Transverse colon (tissue), 4 donors: Measurements from ENCODE around the gene CLEC4A.
"Not testable (repeated sequence)": the region's sequence is repeated elsewhere in the genome, so short reads cannot be mapped to it uniquely, and the experiment has no call there.

Source experiments
- EP300 ChIP-seq: sonication (generic); formaldehyde crosslinking; IDR thresholded peaks from one replicate; pipeline ENCODE4 v1.6.1; 2017; ENCODE audit warnings: antibody characterized with exemption, low read depth
- POLR2A ChIP-seq: fragments of 450-650 bp; IDR thresholded peaks from one replicate; pipeline ENCODE4 v1.6.1; 2016; ENCODE audit warnings: antibody characterized with exemption, mild to moderate bottlenecking, moderate library complexity
- POLR2AphosphoS5 ChIP-seq, 3 donors: sonication (generic); formaldehyde crosslinking; IDR thresholded peaks; one replicate each; pipeline ENCODE4 v1.6.1; 2016; ENCODE audit warnings: antibody characterized with exemption in 3 of 3
- TF ChIP-seq, protein P1 (sequence below), 5 experiments: fragments of 200-600 bp in 3 of 5; fragments of 450-650 bp in 2 of 5; sonication (generic) in 3 of 5; IDR thresholded peaks; 1 replicate in 2 of 5; 2 replicates in 3 of 5; pipeline ENCODE4 v1.5.1; 2016 to 2017; ENCODE audit warnings: antibody characterized with exemption in 5 of 5, inconsistent platforms in 3 of 5, mild to moderate bottlenecking in 2 of 5, moderate library complexity in 1 of 5

DNA sequence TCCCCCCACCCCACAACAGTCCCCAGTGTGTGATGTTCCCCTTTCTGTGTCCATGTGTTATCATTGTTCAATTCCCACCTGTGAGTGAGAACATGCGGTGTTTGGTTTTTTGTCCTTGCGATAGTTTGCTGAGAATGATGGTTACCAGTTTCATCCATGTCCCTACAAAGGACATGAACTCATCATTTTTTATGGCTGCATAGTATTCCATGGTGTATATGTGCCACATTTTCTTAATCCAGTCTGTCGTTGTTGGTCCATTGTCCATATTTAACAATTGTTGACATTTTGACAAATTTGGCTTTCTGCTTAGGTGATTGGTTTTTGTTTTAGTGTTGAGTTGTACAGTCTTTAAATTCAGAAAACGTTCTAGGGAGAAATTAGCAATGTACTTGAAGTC is 10.3 kb upstream of the CLEC4A start:
- TF ChIP-seq, protein P1, sequence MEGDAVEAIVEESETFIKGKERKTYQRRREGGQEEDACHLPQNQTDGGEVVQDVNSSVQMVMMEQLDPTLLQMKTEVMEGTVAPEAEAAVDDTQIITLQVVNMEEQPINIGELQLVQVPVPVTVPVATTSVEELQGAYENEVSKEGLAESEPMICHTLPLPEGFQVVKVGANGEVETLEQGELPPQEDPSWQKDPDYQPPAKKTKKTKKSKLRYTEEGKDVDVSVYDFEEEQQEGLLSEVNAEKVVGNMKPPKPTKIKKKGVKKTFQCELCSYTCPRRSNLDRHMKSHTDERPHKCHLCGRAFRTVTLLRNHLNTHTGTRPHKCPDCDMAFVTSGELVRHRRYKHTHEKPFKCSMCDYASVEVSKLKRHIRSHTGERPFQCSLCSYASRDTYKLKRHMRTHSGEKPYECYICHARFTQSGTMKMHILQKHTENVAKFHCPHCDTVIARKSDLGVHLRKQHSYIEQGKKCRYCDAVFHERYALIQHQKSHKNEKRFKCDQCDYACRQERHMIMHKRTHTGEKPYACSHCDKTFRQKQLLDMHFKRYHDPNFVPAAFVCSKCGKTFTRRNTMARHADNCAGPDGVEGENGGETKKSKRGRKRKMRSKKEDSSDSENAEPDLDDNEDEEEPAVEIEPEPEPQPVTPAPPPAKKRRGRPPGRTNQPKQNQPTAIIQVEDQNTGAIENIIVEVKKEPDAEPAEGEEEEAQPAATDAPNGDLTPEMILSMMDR (IDR thresholded peaks at IDR 0.05) = not testable (repeated sequence)
- TF ChIP-seq EP300; POLR2A; POLR2AphosphoS5 (IDR thresholded peaks at IDR 0.05): not testable (repeated sequence)
